ENCODE data around the gene SLC4A9. TPM values are rescaled to one million over a fixed set of nuclear protein-coding genes. Genes with fewer than 3 reads are reported as not detected.

SLC4A9 gene
- polyA plus RNA-seq, 3 donors = 0.28 TPM; not detected in 2

- H3K27ac Mint-ChIP-seq = peak overlapping the region in 5 of 7 donors; percentile 16 to 77 (median 67)
- peaks cover 5 to 6% (median 5%) of the 10 kb centered on the region in 3 donors for H3K27me3 Mint-ChIP-seq (ENCODE audit: low read depth in 3 of 3)
- Histone ChIP-seq H3K4me2 (replicated peaks; ENCODE audit: extremely low read depth, low read length, poor library complexity, severe bottlenecking) (no peak overlapping the region), H3K36me3 (replicated peaks in 1 of 2; ENCODE audit: control insufficient read depth in 1 of 2, insufficient read depth in 2 of 2, low read length in 2 of 2) (no peaks in the 10 kb centered on the region), H3K4me3 (replicated peaks in 1 of 3; ENCODE audit: low read depth in 2 of 3, low read length in 3 of 3) (no peak overlapping the region), H3K4me1 (ENCODE audit: control insufficient read depth in 1 of 2, insufficient read depth in 2 of 2, low read length in 2 of 2) (peaks cover 43 to 52% of the 10 kb centered on the region in 2 donors), H3K27me3 (ENCODE audit: control insufficient read depth in 2 of 2, insufficient read depth in 2 of 2, low read length in 2 of 2) (no peaks in the 10 kb centered on the region), H3K79me2 (ENCODE audit: insufficient read depth, low read length) (peaks cover 19% of the 10 kb centered on the region), H2AFZ (ENCODE audit: insufficient read depth, low read depth, low read length, poor library complexity, severe bottlenecking) (no peak overlapping the region), H4K20me1 (ENCODE audit: insufficient read depth, low read length) (peaks cover 32% of the 10 kb centered on the region), H3K9me3 (replicated peaks in 1 of 2; ENCODE audit: control insufficient read depth in 1 of 2, insufficient read depth in 1 of 2, low read length in 2 of 2) (no peaks in the 10 kb centered on the region), H3K9ac (ENCODE audit: insufficient read depth, low read length, poor library complexity, severe bottlenecking) (no peak overlapping the region), H3K27ac (ENCODE audit: low read depth in 1 of 2, low read length in 2 of 2) (no peak overlapping the region)
- peaks cover 43% of the 10 kb centered on the region for H3K4me1 Mint-ChIP-seq
- no peak for TF ChIP-seq CTCF (IDR thresholded peaks at IDR 0.05)
- DNase-seq = peak in 1 of 3 donors; percentile 66
- peaks cover 20 to 31% of the 10 kb centered on the region in 2 donors for H3K36me3 Mint-ChIP-seq
- WGBS (ENCODE audit: insufficient coverage) = no CpG with 5 or more reads among the region's 4 CpGs
- H3K9me3 Mint-ChIP-seq = peaks cover 0 to 9% (median 0%) of the 10 kb centered on the region in 7 donors
- intact Hi-C loops (cut with micrococcal nuclease) = loop anchor here in 1 of 2 donors (5.0 kb wide), 1 partner anchor 46 kb away; the partner anchor contains the start of gene PFDN1
- peak overlapping the region in 1 of 2 donors; percentile 51 for H3K4me3 Mint-ChIP-seq
These were observed 11.9 kb upstream of the SLC4A9 start for GRCh38 chr5:140348104-140348503.

- no peaks in the 10 kb centered on the region for H3K27me3 ChIP-seq (ENCODE audit: control insufficient read depth in 2 of 2, insufficient read depth in 2 of 2, low read length in 2 of 2)
- H3K9ac ChIP-seq (ENCODE audit: insufficient read depth, low read length, poor library complexity, severe bottlenecking) = no peak overlapping the region
These were observed 10.8 kb upstream of the SLC4A9 start for GRCh38 chr5:140349244-140349643.

More at GRCh38 chr5:140349244-140349643, 10.8 kb upstream of the SLC4A9 start:
- intact Hi-C loops (cut with micrococcal nuclease) = loop anchor here in 1 of 2 donors (5.0 kb wide), 1 partner anchor 47 kb away; the partner anchor contains the start of gene PFDN1
- H3K9me3 ChIP-seq (replicated peaks in 1 of 2; ENCODE audit: control insufficient read depth in 1 of 2, insufficient read depth in 1 of 2, low read length in 2 of 2) = no peaks in the 10 kb centered on the region
- Mint-ChIP-seq H3K27ac (peak overlapping the region in 1 of 7 donors; percentile 11), H3K9me3 (peaks cover 0 to 9% (median 0%) of the 10 kb centered on the region in 7 donors), H3K27me3 (ENCODE audit: low read depth in 3 of 3) (peaks cover 5 to 6% (median 5%) of the 10 kb centered on the region in 3 donors), H3K36me3 (peaks cover 14 to 20% of the 10 kb centered on the region in 2 donors), H3K4me1 (peaks cover 32% of the 10 kb centered on the region), H3K4me3 (no peak overlapping the region)
- 79% methylated on average over 1 of the region's 2 CpGs for WGBS (ENCODE audit: insufficient coverage)
- no peaks in the 10 kb centered on the region for H3K36me3 ChIP-seq (replicated peaks in 1 of 2; ENCODE audit: control insufficient read depth in 1 of 2, insufficient read depth in 2 of 2, low read length in 2 of 2)
- H3K79me2 ChIP-seq (ENCODE audit: insufficient read depth, low read length) = peaks cover 15% of the 10 kb centered on the region
- DNase-seq = no peak
- no peak overlapping the region for H3K4me2 ChIP-seq (replicated peaks; ENCODE audit: extremely low read depth, low read length, poor library complexity, severe bottlenecking)
- TF ChIP-seq CTCF (IDR thresholded peaks at IDR 0.05) = no peak
- H4K20me1 ChIP-seq (ENCODE audit: insufficient read depth, low read length) = peaks cover 21% of the 10 kb centered on the region
- peaks cover 31 to 40% of the 10 kb centered on the region in 2 donors for H3K4me1 ChIP-seq (ENCODE audit: control insufficient read depth in 1 of 2, insufficient read depth in 2 of 2, low read length in 2 of 2)
- no peak overlapping the region for H3K4me3 ChIP-seq (replicated peaks in 1 of 3; ENCODE audit: low read depth in 2 of 3, low read length in 3 of 3)
- H3K27ac ChIP-seq (ENCODE audit: low read depth in 1 of 2, low read length in 2 of 2) = no peak overlapping the region
- no peak overlapping the region for H2AFZ ChIP-seq (ENCODE audit: insufficient read depth, low read depth, low read length, poor library complexity, severe bottlenecking)

All from CD14-positive monocyte (primary cell).